Measurements from ENCODE around the gene INAVA.

INAVA gene

GRCh38 chr1:200875416-200875815, 19.3 kb upstream of the INAVA start:
- no peak for DNase-seq (ENCODE audit: low spot score)

DNA sequence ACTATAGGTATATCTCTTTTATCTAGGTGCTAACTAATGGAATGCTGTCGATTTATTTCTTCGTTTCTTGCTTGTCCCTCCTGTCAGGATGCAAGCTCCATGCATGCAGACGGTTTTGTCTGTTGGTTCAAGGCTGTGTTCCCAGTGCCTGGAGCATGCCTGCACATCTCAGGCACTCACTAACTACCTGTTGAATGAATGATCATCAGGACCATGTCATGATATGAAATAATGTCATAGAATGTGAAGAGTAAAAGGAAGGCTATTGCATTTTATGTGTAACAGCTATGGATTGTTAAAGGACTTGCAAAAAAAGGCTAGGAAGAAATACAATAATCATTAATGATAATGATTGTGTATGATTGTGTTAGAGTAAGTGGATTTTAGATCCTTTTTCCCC, 17.7 kb upstream of the INAVA start:
- no peak for DNase-seq (ENCODE audit: low spot score)

- DNase-seq (ENCODE audit: low spot score), result no peak
Measured at GRCh38 chr1:200877839-200878551, 16.7 kb upstream of the INAVA start.

DNA sequence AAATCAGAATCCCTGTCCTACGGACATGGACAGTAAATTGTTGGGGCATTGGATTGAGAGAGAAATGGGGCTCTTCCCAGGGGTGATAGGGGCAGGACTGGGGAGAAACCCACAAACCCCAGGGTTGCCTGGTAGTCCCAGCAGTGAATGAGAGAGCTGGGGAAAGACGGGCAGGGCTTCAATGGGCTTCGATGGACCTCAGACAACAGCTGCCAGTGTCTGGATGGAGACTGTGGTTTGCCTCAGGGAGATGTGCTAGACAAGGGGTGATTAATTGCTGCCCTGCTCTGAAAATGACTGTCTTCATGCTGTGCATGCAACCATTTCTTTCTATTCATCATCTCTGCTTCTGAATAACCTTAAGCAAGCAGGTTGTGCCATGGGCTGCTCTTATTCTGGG, 14.5 kb upstream of the INAVA start:
- DNase-seq (ENCODE audit: low spot score), result no peak

DNA sequence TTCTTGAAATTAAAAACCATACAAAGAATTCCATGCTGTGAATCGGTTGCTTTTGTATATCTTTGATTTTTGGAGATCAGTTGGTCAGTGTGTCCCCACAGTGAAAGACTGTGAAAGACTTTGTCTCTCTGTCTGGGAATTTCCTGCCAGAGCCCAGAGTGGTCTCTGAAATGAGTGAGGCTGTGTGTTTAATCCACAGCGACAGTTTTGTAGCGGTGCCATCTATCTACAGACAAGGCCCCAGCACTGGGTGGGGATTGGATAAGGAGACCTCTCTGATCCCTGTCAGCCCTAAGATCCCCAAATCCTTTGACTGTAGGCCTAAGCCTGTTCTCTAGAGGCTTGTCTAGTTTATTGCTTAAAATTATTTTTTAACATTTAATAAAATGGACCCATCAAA, 11.6 kb upstream of the INAVA start:
- DNase-seq (ENCODE audit: low spot score), result no peak

GRCh38 chr1:200885623-200886402, 8.9 kb upstream of the INAVA start:
- DNase-seq (ENCODE audit: low spot score), result no peak

GRCh38 chr1:200886594-200886993, 8.1 kb upstream of the INAVA start:
- DNase-seq (ENCODE audit: low spot score), result no peak

DNA sequence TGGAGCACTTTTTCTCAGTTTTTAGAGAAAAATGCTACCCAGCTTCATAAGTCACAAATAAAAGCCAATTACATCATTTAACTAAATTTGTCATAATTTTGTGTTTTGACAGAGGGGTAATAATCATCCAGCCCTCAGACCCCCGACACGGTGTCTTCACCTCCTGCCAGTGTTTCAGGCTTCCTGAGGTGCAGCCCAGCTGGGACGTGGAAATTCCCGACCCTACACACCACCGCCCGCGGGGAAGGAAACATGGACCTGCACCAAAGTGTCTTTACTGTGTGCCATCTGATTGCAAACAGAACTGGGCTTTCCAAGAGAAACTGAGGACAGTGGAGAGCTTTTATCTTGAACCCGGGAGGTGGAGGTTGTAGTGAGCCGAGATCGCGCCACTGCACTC, 7.7 kb upstream of the INAVA start:
- no peak for DNase-seq (ENCODE audit: low spot score)

GRCh38 chr1:200887772-200888348, 6.8 kb upstream of the INAVA start:
- no peak for DNase-seq (ENCODE audit: low spot score)

DNA sequence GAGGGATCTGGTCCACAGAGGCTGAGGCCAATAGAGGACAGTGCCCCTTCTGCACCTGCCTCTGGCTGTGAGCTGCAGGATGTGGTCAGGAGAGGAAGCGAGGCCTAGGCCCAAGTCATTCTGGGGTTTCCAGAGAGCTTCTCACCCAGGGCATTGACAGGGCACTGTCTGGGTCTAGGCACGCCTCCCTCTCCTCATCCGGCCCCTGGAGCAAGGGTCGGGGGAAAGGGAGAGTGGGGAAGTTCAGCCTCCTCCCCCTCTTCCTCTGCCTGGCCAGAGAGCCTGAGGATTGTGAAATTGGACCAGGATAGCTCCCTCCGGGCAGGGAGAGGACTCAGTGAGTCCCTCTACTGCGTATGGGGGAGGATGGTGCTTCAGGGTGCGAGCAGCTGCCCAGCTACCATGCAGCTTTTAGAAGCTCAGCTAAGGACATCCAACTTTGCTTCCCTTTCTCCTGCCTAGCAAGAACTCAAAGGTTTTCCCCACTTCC, 6.3 kb upstream of the INAVA start:
- no peak for DNase-seq (ENCODE audit: low spot score)

DNA sequence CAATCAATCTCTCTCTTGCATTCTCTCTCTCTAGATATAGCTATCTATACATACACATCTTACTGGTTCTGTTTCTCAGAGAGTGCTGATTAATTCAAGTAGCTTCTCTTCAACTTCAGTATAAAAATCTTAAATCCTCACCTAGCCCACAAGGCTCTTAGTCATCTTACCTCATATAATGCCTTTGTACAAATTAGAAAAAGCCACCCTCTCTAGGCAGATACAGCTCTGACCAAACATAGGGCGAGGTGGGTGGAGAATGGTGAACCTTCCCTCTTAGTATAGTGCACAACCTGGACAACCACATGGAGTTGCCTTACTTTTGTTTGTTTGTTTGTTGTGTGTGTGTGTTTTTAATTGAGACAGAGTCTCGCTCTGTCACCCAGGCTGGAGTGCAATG, 5.1 kb upstream of the INAVA start:
- DNase-seq (ENCODE audit: low spot score), result no peak

- DNase-seq (ENCODE audit: low spot score), result no peak
Measured at GRCh38 chr1:200890027-200890426, 4.7 kb upstream of the INAVA start.

DNA sequence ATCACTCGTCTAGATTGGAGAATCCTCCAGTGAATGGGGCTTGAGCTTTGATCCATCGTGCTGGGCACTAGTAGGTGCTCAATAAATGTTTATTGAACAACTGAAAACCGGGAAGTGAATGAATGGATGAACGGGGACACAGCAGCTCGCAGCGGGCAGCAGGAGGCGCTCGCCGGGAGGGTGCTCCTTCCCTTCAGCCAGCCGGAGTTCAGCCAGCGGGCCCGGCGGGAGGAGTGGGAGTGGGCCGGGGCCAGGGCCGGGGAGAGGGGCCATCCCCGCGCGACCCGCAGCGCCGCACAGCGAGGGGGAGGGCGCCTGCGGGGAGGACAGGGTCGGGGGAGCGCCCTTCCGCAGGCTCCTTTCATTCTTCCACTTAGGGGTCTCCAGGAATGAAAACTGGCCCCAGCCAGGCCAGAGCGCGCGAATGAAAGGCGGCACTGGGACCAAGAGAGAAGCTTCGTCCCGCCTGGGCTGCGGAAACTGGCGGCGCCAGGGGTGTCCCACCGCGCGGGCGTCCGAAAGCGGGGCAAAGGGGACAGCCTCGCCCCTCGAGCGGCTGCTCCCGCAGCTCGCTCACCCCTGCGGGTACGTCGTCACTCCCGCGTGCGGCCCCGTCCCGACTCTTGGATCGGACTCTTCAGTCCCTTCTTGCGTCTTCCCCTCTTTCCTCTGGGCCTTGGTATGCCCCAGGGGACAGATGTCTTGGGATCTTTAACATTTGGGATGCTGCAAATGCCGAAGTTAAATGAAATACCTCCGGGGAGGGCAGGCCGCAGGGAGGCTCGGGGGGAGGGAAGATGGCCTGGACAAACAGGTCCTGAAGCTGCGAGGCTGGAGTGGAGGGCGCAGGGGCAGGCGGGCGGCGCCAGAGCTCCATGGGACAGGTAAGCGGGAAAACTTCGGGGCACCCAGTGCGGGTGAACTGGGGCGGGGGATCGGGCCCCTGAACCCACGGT, 3.6 kb upstream of the INAVA start:
- DNase-seq (ENCODE audit: low spot score), result peak; percentile 70

DNA sequence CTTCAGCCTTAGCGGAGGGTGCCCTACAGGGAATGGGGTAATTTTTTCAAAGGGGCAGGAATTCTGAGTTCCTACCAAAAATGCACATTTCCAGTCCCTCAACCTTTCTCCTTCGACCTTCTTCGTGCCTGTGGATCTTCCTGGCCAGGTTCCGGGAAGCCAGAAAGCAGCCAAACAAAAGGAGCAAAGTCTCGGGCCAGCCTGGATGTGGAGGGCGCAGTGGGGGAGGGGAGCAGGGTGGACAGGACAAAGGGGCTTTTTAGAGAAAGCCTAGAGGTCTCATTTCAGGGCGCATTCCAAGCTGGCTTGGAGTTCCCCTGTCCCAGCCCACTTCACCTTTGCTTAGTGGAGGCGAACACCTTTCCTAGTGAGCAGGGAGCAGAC, 2.9 kb upstream of the INAVA start:
- DNase-seq (ENCODE audit: low spot score), result peak; percentile 38

- no peak for DNase-seq (ENCODE audit: low spot score)
Measured at GRCh38 chr1:200892546-200892945, 2.2 kb upstream of the INAVA start.

DNA sequence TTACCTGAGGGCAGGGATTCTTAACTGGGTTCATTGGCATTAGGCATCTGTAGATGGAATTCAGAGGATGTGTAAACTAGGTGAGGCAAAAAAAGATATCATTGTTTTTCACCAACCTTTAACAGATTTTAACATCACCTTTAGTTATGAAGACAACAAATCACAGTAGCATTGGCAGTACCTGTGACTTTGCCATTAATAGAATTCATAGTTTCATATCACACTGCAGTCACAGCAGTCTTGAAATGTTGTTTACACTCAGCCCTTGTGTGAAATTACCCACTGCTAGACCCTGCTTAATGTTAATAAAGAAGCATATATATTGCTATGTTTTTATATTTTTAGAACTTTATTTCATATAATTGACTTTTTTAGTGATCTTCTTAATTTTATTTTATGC, 1.7 kb upstream of the INAVA start:
- no peak for DNase-seq (ENCODE audit: low spot score)

DNA sequence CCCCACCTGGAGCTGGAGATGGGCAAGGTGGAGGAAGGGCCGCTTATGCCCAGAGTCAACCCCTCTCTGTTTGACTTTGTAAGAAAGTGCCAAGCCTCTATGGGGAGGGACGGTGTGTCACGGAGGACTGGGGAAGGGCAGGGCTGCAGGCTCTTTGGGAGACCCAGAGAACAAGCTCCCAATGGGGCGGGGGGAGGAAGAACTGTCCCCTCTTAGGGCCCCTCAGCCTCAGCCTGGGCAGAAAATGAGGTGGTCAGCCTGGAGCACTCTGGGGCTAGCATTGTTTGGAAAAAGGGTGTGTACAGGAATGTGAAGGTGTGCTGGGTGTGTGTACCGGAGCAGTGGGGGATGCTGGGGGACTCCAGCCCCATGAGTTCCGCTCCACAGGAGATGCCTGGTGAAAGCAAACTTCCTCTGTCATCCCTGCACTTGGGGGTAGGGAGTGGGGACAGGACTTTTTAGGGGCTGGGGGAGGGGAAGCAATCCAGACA, 1.2 kb upstream of the INAVA start:
- peak; percentile 68 for DNase-seq (ENCODE audit: low spot score)

DNA sequence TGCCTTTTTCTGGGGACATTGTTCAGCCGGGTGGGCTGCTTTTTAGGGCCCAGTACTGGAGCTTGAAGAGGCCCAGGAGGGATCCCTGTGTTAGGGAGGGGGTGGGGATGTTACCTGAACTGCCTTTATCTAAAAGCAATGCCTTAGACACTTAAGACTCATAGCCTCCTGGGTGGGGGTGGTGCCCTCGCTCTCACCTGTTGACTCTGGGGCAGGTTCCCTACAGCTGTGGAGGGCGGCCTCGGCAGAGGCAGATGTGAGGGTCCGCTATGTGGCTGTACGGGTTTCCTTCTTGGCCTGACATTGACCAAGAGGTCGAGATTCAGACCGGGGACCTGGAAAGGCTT, 716 bp downstream of the INAVA start:
- DNase-seq (ENCODE audit: low spot score), result no peak

GRCh38 chr1:200895801-200896530, 1.3 kb downstream of the INAVA start:
- DNase-seq (ENCODE audit: low spot score), result peak; percentile 76

DNA sequence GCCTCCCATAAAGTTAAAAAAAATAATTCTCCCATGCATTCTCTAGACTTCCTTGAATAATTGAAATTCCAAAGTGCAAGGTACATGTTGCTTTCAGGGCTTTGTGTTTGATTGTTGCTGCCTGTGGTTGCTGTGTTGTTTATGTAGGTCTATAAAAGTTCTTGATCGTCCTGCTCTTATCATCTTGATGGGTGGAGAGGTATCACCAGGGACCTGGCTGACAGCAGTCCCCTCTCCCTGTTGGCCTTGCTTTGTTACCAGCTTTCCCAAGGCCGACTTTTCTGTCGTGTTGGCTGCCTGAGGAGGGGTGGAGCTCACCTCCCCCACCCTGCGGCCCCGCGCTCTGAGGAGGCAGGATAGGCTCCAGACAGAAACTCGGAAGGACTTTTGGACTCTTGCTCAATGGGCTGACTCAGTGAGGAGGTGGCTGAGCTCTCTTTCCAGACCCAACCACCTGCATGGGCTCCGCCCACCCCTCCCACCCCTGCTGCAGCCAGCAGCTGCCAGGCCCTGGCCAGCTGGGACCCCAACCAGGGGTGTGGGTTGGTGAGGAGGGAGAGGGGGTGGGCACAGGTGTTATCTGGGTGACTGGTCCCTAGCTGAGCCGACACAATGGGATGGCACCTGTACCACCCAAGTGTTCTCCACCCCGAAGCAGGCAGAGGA, 2.0 kb downstream of the INAVA start:
- DNase-seq (ENCODE audit: low spot score), result peak; percentile 95

- no peak for DNase-seq (ENCODE audit: low spot score)
Measured at GRCh38 chr1:200897259-200897658, 2.6 kb downstream of the INAVA start.

All from LoVo (cell line).